GM19043 (cell line): ENCODE data around the gene KDM2A.
A peak's percentile ranks its signal among the peaks of the same experiment; 100 is the strongest.

Experiments used
- ATAC-seq: cut with Tn5 transposase; IDR thresholded peaks from one replicate; pipeline ENCODE4 v1.9.1; 2021; ENCODE audit warnings: low read depth; ENCODE audit not compliant: unreplicated experiment

The KDM2A gene

GRCh38 chr11:67280788-67281551, 161.9 kb downstream of the KDM2A start:
- ATAC-seq: no peak

- ATAC-seq: no peak
Measured at GRCh38 chr11:67281552-67282150, 162.6 kb downstream of the KDM2A start.

- ATAC-seq: no peak
Measured at GRCh38 chr11:67282155-67282875, 163.3 kb downstream of the KDM2A start.

GRCh38 chr11:67282876-67283371, 163.9 kb downstream of the KDM2A start:
- no peak for ATAC-seq

- ATAC-seq: no peak
Measured at GRCh38 chr11:67283481-67283963, 164.5 kb downstream of the KDM2A start.

GRCh38 chr11:67284811-67285540, 165.9 kb downstream of the KDM2A start:
- ATAC-seq: no peak

GRCh38 chr11:67285541-67286498, 166.8 kb downstream of the KDM2A start:
- no peak for ATAC-seq

- ATAC-seq: no peak
Measured at GRCh38 chr11:67286621-67287333, 167.7 kb downstream of the KDM2A start.

GRCh38 chr11:67287355-67288197, 168.5 kb downstream of the KDM2A start:
- no peak for ATAC-seq

GRCh38 chr11:67288198-67288451, 169.1 kb downstream of the KDM2A start:
- ATAC-seq: no peak

GRCh38 chr11:67288452-67289225, 169.6 kb downstream of the KDM2A start:
- peak; percentile 56 for ATAC-seq

- ATAC-seq: no peak
Measured at GRCh38 chr11:67289226-67289650, 170.2 kb downstream of the KDM2A start, which contains the start of gene ANKRD13D. ANKRD13D (plus strand) TSS chr11:67289303; CDS start chr11:67289461, 158 bp downstream.

GRCh38 chr11:67289651-67290479, 170.8 kb downstream of the KDM2A start:
- no peak for ATAC-seq

GRCh38 chr11:67290801-67291200, 171.7 kb downstream of the KDM2A start:
- ATAC-seq: no peak

- ATAC-seq: no peak
Measured at GRCh38 chr11:67291481-67292381, 172.7 kb downstream of the KDM2A start.
